ENCODE data around the gene PDGFRA.
"Not testable (repeated sequence)": the region's sequence is repeated elsewhere in the genome, so short reads cannot be mapped to it uniquely, and the experiment has no call there.

PDGFRA gene

DNA sequence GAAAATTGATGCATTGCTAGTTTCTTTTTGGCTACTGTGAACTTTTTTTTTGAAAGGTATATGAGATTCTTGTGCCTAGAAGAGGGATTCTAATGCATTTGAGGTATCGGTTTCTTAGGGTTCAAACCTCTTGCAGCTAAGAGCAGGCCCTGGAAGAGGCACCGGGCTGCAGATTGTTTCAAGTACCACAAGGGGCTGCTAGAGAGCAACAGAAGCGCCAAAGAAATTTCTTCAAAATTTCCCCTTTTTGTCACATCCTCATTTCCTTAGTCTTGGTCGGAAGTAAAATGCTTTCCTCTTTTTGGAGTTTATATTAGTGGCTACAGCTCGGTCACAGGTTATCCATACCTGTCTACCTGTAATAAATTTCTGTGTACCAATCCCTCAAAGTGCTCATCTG lies 89.8 kb downstream of the PDGFRA start:
- H3K4me3 ChIP-seq (ENCODE audit: low read length in 2 of 2) = no peak overlapping the region
- no peak overlapping the region for H3K9ac ChIP-seq (ENCODE audit: low read depth in 1 of 2, low read length in 2 of 2)
- peaks cover 0 to 3% of the 10 kb centered on the region in 2 donors for H3K4me1 ChIP-seq (ENCODE audit: control insufficient read depth in 2 of 2, insufficient read depth in 2 of 2, low read length in 2 of 2)
- H3K27ac ChIP-seq (ENCODE audit: low read depth in 2 of 2, low read length in 2 of 2) = no peak overlapping the region
- H3K36me3 ChIP-seq (ENCODE audit: control insufficient read depth in 2 of 2, insufficient read depth in 2 of 2, low read length in 2 of 2) = no peaks in the 10 kb centered on the region
- no peaks in the 10 kb centered on the region for H3K27me3 ChIP-seq (ENCODE audit: control insufficient read depth in 2 of 2, insufficient read depth in 2 of 2, low read length in 2 of 2)
- H3K9me3 ChIP-seq (ENCODE audit: control insufficient read depth in 2 of 2, low read length in 2 of 2) = no peaks in the 10 kb centered on the region

DNA sequence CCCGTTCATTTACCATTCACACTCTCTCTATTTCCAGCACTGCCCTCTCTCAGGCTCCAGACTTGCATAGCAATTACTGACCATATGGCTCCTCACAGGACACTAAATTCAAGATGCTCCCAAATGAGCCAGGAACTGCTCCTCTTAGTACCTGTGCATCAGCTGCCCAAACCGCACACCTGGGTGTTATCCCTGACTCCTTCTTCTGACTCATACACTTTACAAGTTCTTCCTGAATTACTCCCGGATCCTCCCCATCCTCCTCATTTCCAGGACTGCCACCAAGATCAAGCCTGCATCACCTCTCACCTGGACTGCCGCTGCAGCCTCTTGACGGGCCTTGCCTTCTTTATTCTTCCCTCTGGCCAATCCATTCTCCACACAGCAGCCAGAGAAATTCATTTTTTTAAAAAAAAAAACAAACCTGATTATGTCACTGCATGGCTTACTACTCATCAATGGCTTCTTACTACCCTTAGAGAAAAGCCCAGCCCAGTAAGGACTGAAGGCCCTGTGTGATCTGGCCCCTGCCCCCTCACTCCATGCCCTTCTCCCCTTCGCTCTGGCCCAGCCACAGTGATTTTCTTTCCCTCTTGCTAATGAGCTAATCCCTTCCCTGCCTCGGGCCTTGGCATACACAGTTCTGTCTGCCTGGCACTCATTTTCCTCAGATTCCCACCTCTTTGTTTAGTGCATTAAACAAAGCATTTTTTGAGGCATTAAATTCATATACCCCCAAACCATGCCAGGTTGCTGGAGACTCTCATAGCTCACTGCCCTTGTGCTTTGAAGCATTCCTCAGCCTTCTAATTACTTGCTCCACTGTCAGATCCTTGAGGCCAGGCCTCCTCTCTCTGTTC lies 92.0 kb downstream of the PDGFRA start:
- Histone ChIP-seq H3K9me3 (ENCODE audit: control insufficient read depth in 2 of 2, low read length in 2 of 2) (no peaks in the 10 kb centered on the region), H3K36me3 (ENCODE audit: control insufficient read depth in 2 of 2, insufficient read depth in 2 of 2, low read length in 2 of 2) (no peaks in the 10 kb centered on the region), H3K27me3 (ENCODE audit: control insufficient read depth in 2 of 2, insufficient read depth in 2 of 2, low read length in 2 of 2) (no peaks in the 10 kb centered on the region), H3K4me1 (ENCODE audit: control insufficient read depth in 2 of 2, insufficient read depth in 2 of 2, low read length in 2 of 2) (no peaks in the 10 kb centered on the region), H3K4me3 (ENCODE audit: low read length in 2 of 2) (no peak overlapping the region), H3K27ac (ENCODE audit: low read depth in 2 of 2, low read length in 2 of 2) (no peak overlapping the region), H3K9ac (ENCODE audit: low read depth in 1 of 2, low read length in 2 of 2) (no peak overlapping the region)

DNA sequence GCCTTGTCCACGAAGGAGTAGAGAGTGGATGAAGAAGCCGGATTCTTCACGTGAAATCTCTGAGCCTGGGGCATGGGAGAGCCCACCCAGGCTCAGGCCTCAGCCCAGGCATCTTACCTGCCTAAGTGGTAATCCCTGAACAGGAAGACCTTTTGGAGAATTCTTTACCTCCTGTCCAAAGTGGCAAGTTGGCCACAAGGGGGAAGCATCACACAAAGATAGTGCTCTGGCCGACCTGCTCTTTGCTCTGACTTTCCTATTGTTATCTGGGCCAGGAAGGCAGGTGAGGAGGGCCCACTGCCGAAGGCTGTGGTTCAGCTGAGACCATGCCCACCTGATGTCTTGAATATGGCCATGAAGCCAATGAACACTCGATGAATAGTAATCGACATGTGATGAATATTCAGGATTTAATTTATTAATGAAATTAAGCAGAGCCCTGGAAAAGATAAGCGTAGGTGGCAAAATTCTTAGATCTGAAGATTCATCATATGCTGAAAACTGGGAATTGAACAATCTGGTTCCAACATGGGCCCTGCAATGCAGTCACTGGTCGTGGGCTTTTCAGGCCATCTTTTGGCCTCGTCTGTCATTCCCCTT lies 93.8 kb downstream of the PDGFRA start:
- Histone ChIP-seq H3K4me1 (ENCODE audit: control insufficient read depth in 2 of 2, insufficient read depth in 2 of 2, low read length in 2 of 2) (no peaks in the 10 kb centered on the region), H3K27ac (ENCODE audit: low read depth in 2 of 2, low read length in 2 of 2) (no peak overlapping the region), H3K36me3 (ENCODE audit: control insufficient read depth in 2 of 2, insufficient read depth in 2 of 2, low read length in 2 of 2) (no peaks in the 10 kb centered on the region), H3K4me3 (ENCODE audit: low read length in 2 of 2) (no peak overlapping the region), H3K9me3 (ENCODE audit: control insufficient read depth in 2 of 2, low read length in 2 of 2) (no peaks in the 10 kb centered on the region), H3K27me3 (ENCODE audit: control insufficient read depth in 2 of 2, insufficient read depth in 2 of 2, low read length in 2 of 2) (no peaks in the 10 kb centered on the region), H3K9ac (ENCODE audit: low read depth in 1 of 2, low read length in 2 of 2) (no peak overlapping the region)

DNA sequence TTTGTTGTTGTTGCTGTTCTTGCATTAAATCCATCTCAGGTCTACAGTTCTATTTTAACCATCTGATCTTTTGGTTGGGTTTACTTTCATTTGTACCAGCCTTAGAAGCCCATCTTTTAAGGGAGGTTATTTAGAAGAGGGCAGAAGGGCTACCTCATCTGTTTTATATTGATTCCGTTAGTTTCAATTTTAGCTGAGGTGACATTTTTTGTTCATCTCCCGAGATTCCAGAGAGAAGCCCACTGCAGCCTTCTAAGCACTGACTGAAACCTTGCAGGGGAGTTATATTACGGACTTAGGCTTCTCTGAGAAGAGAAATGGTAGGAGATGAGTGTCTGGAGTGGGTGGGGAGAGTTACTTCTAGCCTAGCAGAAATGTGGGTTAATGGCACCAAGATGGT lies 101.8 kb downstream of the PDGFRA start:
- Histone ChIP-seq H3K4me3 (ENCODE audit: low read length in 2 of 2) (no peak overlapping the region), H3K4me1 (ENCODE audit: control insufficient read depth in 2 of 2, insufficient read depth in 2 of 2, low read length in 2 of 2) (no peaks in the 10 kb centered on the region), H3K9me3 (ENCODE audit: control insufficient read depth in 2 of 2, low read length in 2 of 2) (no peaks in the 10 kb centered on the region), H3K36me3 (ENCODE audit: control insufficient read depth in 2 of 2, insufficient read depth in 2 of 2, low read length in 2 of 2) (no peaks in the 10 kb centered on the region), H3K27ac (ENCODE audit: low read depth in 2 of 2, low read length in 2 of 2) (no peak overlapping the region), H3K9ac (ENCODE audit: low read depth in 1 of 2, low read length in 2 of 2) (no peak overlapping the region), H3K27me3 (ENCODE audit: control insufficient read depth in 2 of 2, insufficient read depth in 2 of 2, low read length in 2 of 2) (no peaks in the 10 kb centered on the region)

DNA sequence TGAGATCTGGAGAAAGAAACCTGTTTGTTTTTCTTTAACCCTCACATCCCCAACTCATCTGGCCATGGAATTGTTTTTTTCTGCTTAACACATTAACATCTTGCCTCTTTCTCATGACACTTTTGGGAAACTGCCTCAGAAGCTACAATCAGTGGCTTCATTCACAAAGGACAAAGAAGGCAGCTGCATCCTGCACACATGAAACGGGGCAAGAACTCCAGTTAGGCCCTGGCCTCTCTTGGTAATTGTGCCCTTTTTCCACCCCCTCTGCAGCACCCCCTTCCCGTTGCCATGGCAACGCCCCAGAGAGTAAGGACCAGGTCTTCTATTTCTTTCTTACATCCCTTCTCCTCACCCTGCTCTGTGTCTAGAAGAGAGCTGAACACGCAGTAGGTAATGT lies 103.4 kb downstream of the PDGFRA start:
- Histone ChIP-seq H3K36me3 (ENCODE audit: control insufficient read depth in 2 of 2, insufficient read depth in 2 of 2, low read length in 2 of 2) (no peaks in the 10 kb centered on the region), H3K27ac (ENCODE audit: low read depth in 2 of 2, low read length in 2 of 2) (no peak overlapping the region), H3K4me1 (ENCODE audit: control insufficient read depth in 2 of 2, insufficient read depth in 2 of 2, low read length in 2 of 2) (no peaks in the 10 kb centered on the region), H3K9me3 (ENCODE audit: control insufficient read depth in 2 of 2, low read length in 2 of 2) (no peaks in the 10 kb centered on the region), H3K4me3 (ENCODE audit: low read length in 2 of 2) (no peak overlapping the region), H3K9ac (ENCODE audit: low read depth in 1 of 2, low read length in 2 of 2) (no peak overlapping the region), H3K27me3 (ENCODE audit: control insufficient read depth in 2 of 2, insufficient read depth in 2 of 2, low read length in 2 of 2) (no peaks in the 10 kb centered on the region)

DNA sequence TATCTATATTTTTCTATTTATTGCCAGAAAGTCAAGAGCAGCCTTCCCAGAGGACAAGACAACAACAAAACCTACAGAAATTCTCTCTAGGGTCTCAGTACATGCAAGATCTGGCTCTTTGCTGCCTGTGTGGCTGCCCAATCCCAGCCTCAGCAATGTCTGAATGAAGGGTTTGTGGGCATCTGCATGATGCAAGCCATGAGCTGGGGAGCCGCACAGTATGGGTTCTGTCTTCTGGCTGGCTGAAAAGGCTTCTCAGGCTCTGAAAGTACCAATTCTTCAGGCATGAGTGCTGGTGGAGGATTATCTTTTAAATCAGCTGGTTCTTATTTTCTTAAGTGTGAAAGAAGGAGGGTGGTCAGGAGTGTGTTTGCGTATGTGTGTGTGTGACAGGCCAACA lies 104.6 kb downstream of the PDGFRA start:
- Histone ChIP-seq H3K4me3 (ENCODE audit: low read length in 2 of 2) (no peak overlapping the region), H3K9me3 (ENCODE audit: control insufficient read depth in 2 of 2, low read length in 2 of 2) (no peaks in the 10 kb centered on the region), H3K9ac (ENCODE audit: low read depth in 1 of 2, low read length in 2 of 2) (no peak overlapping the region), H3K36me3 (ENCODE audit: control insufficient read depth in 2 of 2, insufficient read depth in 2 of 2, low read length in 2 of 2) (no peaks in the 10 kb centered on the region), H3K27ac (ENCODE audit: low read depth in 2 of 2, low read length in 2 of 2) (no peak overlapping the region), H3K4me1 (ENCODE audit: control insufficient read depth in 2 of 2, insufficient read depth in 2 of 2, low read length in 2 of 2) (no peaks in the 10 kb centered on the region), H3K27me3 (ENCODE audit: control insufficient read depth in 2 of 2, insufficient read depth in 2 of 2, low read length in 2 of 2) (no peaks in the 10 kb centered on the region)

DNA sequence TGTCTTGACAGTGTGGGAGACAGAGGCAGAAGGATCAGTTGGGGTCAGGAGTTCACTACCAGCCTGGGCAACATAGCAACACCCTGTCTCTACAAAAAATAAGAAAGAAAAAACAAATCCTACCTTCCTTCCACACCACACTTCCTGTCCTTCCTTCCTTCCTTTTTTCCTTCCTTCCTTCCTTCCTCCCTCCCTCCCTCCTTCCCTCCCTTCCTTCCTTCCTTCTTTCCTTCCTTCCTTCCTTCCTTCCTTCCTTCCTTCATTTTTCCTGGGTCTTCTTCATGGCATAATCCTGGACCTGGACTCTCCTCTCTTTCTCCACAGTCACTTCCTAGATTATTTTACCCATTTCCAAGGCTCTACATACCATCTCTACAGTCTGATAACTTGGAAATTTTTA lies 105.7 kb downstream of the PDGFRA start:
- not testable (repeated sequence) for H3K9me3 ChIP-seq (ENCODE audit: control insufficient read depth in 2 of 2, low read length in 2 of 2); H3K36me3 ChIP-seq (ENCODE audit: control insufficient read depth in 2 of 2, insufficient read depth in 2 of 2, low read length in 2 of 2); H3K9ac ChIP-seq (ENCODE audit: low read depth in 1 of 2, low read length in 2 of 2); H3K4me1 ChIP-seq (ENCODE audit: control insufficient read depth in 2 of 2, insufficient read depth in 2 of 2, low read length in 2 of 2); H3K4me3 ChIP-seq (ENCODE audit: low read length in 2 of 2); H3K27me3 ChIP-seq (ENCODE audit: control insufficient read depth in 2 of 2, insufficient read depth in 2 of 2, low read length in 2 of 2); H3K27ac ChIP-seq (ENCODE audit: low read depth in 2 of 2, low read length in 2 of 2)

DNA sequence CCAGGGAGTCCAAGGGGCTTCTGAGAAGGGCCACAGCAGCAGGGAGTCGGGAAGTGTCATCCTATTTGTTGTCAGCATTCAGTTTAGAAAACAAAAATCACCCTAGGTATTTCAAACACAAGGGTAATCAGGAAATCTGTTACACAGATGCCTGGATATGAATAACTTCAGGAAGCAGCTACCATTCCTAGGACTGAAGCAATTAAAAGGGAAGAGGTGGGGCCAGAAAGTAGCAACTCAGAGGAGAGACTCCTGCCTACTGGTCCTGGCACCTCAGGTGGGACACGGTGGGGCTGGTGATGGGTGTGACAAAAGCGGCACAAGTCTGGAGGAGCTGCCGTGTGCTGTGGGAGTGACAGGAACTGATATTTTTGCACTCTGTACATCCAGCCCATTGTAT lies 107.9 kb downstream of the PDGFRA start:
- no peaks in the 10 kb centered on the region for H3K36me3 ChIP-seq (ENCODE audit: control insufficient read depth in 2 of 2, insufficient read depth in 2 of 2, low read length in 2 of 2)
- no peak overlapping the region for H3K4me3 ChIP-seq (ENCODE audit: low read length in 2 of 2)
- no peak overlapping the region for H3K27ac ChIP-seq (ENCODE audit: low read depth in 2 of 2, low read length in 2 of 2)
- no peaks in the 10 kb centered on the region for H3K9me3 ChIP-seq (ENCODE audit: control insufficient read depth in 2 of 2, low read length in 2 of 2)
- no peak overlapping the region for H3K9ac ChIP-seq (ENCODE audit: low read depth in 1 of 2, low read length in 2 of 2)
- H3K27me3 ChIP-seq (ENCODE audit: control insufficient read depth in 2 of 2, insufficient read depth in 2 of 2, low read length in 2 of 2) = no peaks in the 10 kb centered on the region
- H3K4me1 ChIP-seq (ENCODE audit: control insufficient read depth in 2 of 2, insufficient read depth in 2 of 2, low read length in 2 of 2) = no peaks in the 10 kb centered on the region

DNA sequence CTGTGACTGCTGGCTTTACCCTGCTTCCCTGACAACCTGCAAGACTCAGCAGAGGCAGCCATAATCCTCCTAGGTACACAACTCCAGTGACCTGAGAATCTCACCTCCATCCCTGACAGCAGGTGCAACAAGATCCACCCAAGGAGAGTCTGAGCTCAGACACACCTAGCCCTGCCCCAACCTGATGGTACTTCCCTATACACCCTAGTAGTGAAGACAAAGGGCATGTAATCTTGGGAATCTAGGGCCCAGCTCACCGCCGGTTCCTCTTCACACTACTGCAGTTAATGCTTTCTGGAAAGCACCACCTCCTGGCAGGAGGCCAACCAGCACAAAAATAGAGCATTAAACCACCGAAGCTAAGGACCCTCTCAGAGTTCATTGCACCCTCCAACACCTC lies 113.0 kb downstream of the PDGFRA start:
- not testable (repeated sequence) for H3K4me3 ChIP-seq (ENCODE audit: low read length in 2 of 2); H3K27me3 ChIP-seq (ENCODE audit: control insufficient read depth in 2 of 2, insufficient read depth in 2 of 2, low read length in 2 of 2); H3K27ac ChIP-seq (ENCODE audit: low read depth in 2 of 2, low read length in 2 of 2)

More for the DNA sequence above, 113.0 kb downstream of the PDGFRA start:
- H3K36me3 ChIP-seq (ENCODE audit: control insufficient read depth in 2 of 2, insufficient read depth in 2 of 2, low read length in 2 of 2); H3K4me1 ChIP-seq (ENCODE audit: control insufficient read depth in 2 of 2, insufficient read depth in 2 of 2, low read length in 2 of 2); H3K9me3 ChIP-seq (ENCODE audit: control insufficient read depth in 2 of 2, low read length in 2 of 2); H3K9ac ChIP-seq (ENCODE audit: low read depth in 1 of 2, low read length in 2 of 2): not testable (repeated sequence)

Data from mucosa of rectum (tissue), 2 donors.